GM12878 (cell line): ENCODE data around the gene CRNKL1. TPM values are rescaled to one million over a fixed set of nuclear protein-coding genes. Genes with fewer than 3 reads are reported as not detected.

ENCODE experiments used
- ATAC-seq: fragments of 200-7000 bp; cut with Tn5 transposase; 3 replicates; pipeline ENCODE4 v1.9.1; 2020; ENCODE audit warnings: mild to moderate bottlenecking, moderate library complexity
- BruUV-seq: library from RNA; stranded (reverse); fragments of 400-500 nt; replicated peaks from 2 replicates; lab custom pipeline; 2021; lab: Mats Ljungman, UMichigan
- CTCF ChIA-PET: fragments of 300-600 bp; sonication (Branson Sonifier 250); formaldehyde crosslinking; extraction: SDS; loops from one replicate; lab custom pipeline; 2021; ENCODE audit warnings: inconsistent platforms; lab: Yijun Ruan, JAX
- POLR2A ChIA-PET: fragments of 350-600 bp; formaldehyde crosslinking; extraction: SDS; loops from one replicate; lab custom pipeline; 2021; ENCODE audit warnings: inconsistent platforms; lab: Charles Lee
- RAD21 ChIA-PET: fragments of 300-600 bp; sonication (Branson Sonifier 250); formaldehyde crosslinking; loops from one replicate; lab custom pipeline; 2023; ENCODE audit warnings: antibody characterized with exemption; ENCODE audit not compliant: unreplicated experiment; lab: Charles Lee
- SMC1A ChIA-PET: fragments of 300-600 bp; sonication (Branson Sonifier 250); formaldehyde crosslinking; loops from one replicate; lab custom pipeline; 2023; ENCODE audit not compliant: unreplicated experiment, uncharacterized antibody; lab: Charles Lee
- DNase-seq: peaks from one replicate; pipeline ENCODE4 v3.0.0-alpha.2; 2011; ENCODE audit warnings: low read depth, low spot score
- FAIRE-seq: peaks from 3 replicates; lab custom pipeline; 2011; peaks lifted over from hg19 to GRCh38; lab: Jason Lieb, UNC
- H2AFZ ChIP-seq: 2 replicates; pipeline ENCODE4 v1.6.0; 2011; ENCODE audit warnings: low read depth, low read length, control low read depth; ENCODE audit not compliant: control insufficient read depth
- H3K27ac ChIP-seq: 2 replicates; pipeline ENCODE4 v1.5.1; 2011; ENCODE audit warnings: control low read depth; ENCODE audit not compliant: control insufficient read depth, insufficient read depth
- H3K27me3 ChIP-seq, 2 experiments: replicated peaks in 1 of 2; 2 replicates each; pipeline versions ENCODE4 v1.6.0 to v1.6.1; 2011; ENCODE audit warnings: low read length in 1 of 2; ENCODE audit not compliant: control insufficient read depth in 2 of 2, insufficient read depth in 2 of 2
- H3K36me3 ChIP-seq, 2 experiments: 2 replicates each; pipeline ENCODE4 v1.5.1; 2011; ENCODE audit warnings: low read length in 1 of 2; ENCODE audit not compliant: control insufficient read depth in 2 of 2, insufficient read depth in 2 of 2
- H3K4me1 ChIP-seq: 2 replicates; pipeline ENCODE4 v1.6.1; 2011; ENCODE audit warnings: mild to moderate bottlenecking, low read length, moderate library complexity, mixed read lengths; ENCODE audit not compliant: control insufficient read depth, insufficient read depth
- H3K4me2 ChIP-seq: 2 replicates; pipeline ENCODE4 v1.6.0; 2011; ENCODE audit warnings: control low read depth; ENCODE audit not compliant: control insufficient read depth, insufficient read depth
- H3K4me3 ChIP-seq: fragments of 200-600 bp; sonication (generic); 2 replicates; pipeline ENCODE4 v1.5.1; 2016
- H3K79me2 ChIP-seq: 2 replicates; pipeline ENCODE4 v1.6.0; 2011; ENCODE audit warnings: low read length; ENCODE audit not compliant: control insufficient read depth, insufficient read depth
- H3K9ac ChIP-seq: 2 replicates; pipeline ENCODE4 v1.8.0; 2011; ENCODE audit warnings: low read length, control low read depth, mixed read lengths; ENCODE audit not compliant: control insufficient read depth, insufficient read depth
- H3K9me3 ChIP-seq: replicated peaks from 3 replicates; pipeline ENCODE4 v1.5.1; 2011; ENCODE audit warnings: mild to moderate bottlenecking, low read length; ENCODE audit not compliant: control insufficient read depth, insufficient read depth
- H4K20me1 ChIP-seq: 2 replicates; pipeline ENCODE4 v1.6.0; 2011; ENCODE audit not compliant: control insufficient read depth, insufficient read depth
- EP300 ChIP-seq, 2 experiments: fragments of 150-350 bp in 1 of 2; IDR thresholded peaks; 2 replicates each; pipeline ENCODE4 v1.6.1; 2011 to 2012; ENCODE audit warnings: low read depth in 2 of 2, low read length in 2 of 2, borderline replicate concordance in 1 of 2, improper control_type of control experiment in 1 of 2, inconsistent platforms in 1 of 2; ENCODE audit not compliant: control insufficient read depth in 1 of 2
- GATAD2B ChIP-seq: fragments of 450-650 bp; conservative IDR thresholded peaks from 2 replicates; pipeline ENCODE4 v1.6.1; 2017; ENCODE audit warnings: low read depth, mild to moderate bottlenecking, moderate library complexity
- HDAC6 ChIP-seq: fragments of 200-600 bp; sonication (generic); IDR thresholded peaks from one replicate; pipeline ENCODE4 v1.8.0; 2017; ENCODE audit warnings: antibody characterized with exemption; ENCODE audit not compliant: unreplicated experiment
- IRF5 ChIP-seq: fragments of 450-650 bp; IDR thresholded peaks from 2 replicates; pipeline ENCODE4 v1.6.1; 2017; ENCODE audit warnings: borderline replicate concordance
- LARP7 ChIP-seq: fragments of 450-650 bp; IDR thresholded peaks from 2 replicates; pipeline ENCODE4 v1.6.1; 2017; ENCODE audit warnings: mild to moderate bottlenecking
- NBN ChIP-seq: fragments of 450-650 bp; IDR thresholded peaks from 2 replicates; pipeline ENCODE4 v1.6.1; 2016
- NRF1 ChIP-seq: conservative IDR thresholded peaks from 2 replicates; pipeline ENCODE4 v1.6.1; 2011; ENCODE audit warnings: mild to moderate bottlenecking, low read depth, low read length, improper control_type of control experiment
- RAD21 ChIP-seq: IDR thresholded peaks from 2 replicates; pipeline ENCODE4 v1.6.1; 2011; ENCODE audit warnings: mild to moderate bottlenecking, low read depth, low read length, moderate library complexity; ENCODE audit not compliant: insufficient read depth
- SMC3 ChIP-seq: IDR thresholded peaks from 2 replicates; pipeline ENCODE4 v1.6.1; 2011; ENCODE audit warnings: low read length, improper control_type of control experiment, borderline replicate concordance
- TCF3 ChIP-seq: IDR thresholded peaks from 2 replicates; pipeline ENCODE4 v1.6.1; 2012; ENCODE audit warnings: low read depth, mild to moderate bottlenecking, low read length, borderline replicate concordance; ENCODE audit not compliant: insufficient read depth
- TCF7 ChIP-seq: IDR thresholded peaks from 2 replicates; pipeline ENCODE4 v1.6.1; 2014; ENCODE audit warnings: antibody characterized with exemption, borderline replicate concordance
- YY1 ChIP-seq: IDR thresholded peaks from 2 replicates; pipeline ENCODE4 v1.6.1; 2011; ENCODE audit warnings: low read depth, mild to moderate bottlenecking, low read length
- ZNF384 ChIP-seq: IDR thresholded peaks from 2 replicates; pipeline ENCODE4 v1.6.1; 2012; ENCODE audit warnings: low read depth, mild to moderate bottlenecking, low read length, improper control_type of control experiment, borderline replicate concordance
- WGBS: methylation state at CpG from one replicate; pipeline ENCODE4 v1.1.6; 2016; ENCODE audit warnings: low lambda C conversion rate; ENCODE audit not compliant: insufficient replicate concordance, insufficient coverage; ENCODE audit errors: missing lambda C conversion rate; 5-methylcytosine and 5-hydroxymethylcytosine counted together
- in situ Hi-C: fragments of 300-500 bp; cut with MboI; formaldehyde crosslinking; loops from 9 replicates; pipeline ENCODE4 v1.14.3; 2018; ENCODE audit warnings: mixed read lengths
- intact Hi-C: fragments of 100-400 bp; cut with micrococcal nuclease; formaldehyde crosslinking; loops from one replicate; pipeline ENCODE4 v1.14.2; 2022; ENCODE audit not compliant: unreplicated experiment
- polyA plus RNA-seq, 11 experiments: library from polyadenylated mRNA; depleted of rRNA in 4 of 11; unstranded in 6 of 11; stranded (reverse) in 5 of 11; fragments of >200 nt; fragmentation: Nextera tagmentation in 4 of 11; fragmentation: Illumina TruSeq in 1 of 11; extraction: Ambion mirVana in 4 of 11; extraction: Trizol in 1 of 11; gene quantifications; 1 replicate in 1 of 11; 2 replicates in 10 of 11; pipeline versions ENCODE4 v1.2.1 to v1.2.3, GENCODE V29; 2011 to 2016; ENCODE audit warnings: inconsistent platforms in 2 of 11, missing spikeins in 2 of 11, low read depth in 1 of 11
- total RNA-seq, 4 experiments: library from RNA; depleted of rRNA in 3 of 4; stranded (reverse); fragments of >200 nt in 3 of 4; fragmentation: Illumina TruSeq in 1 of 4; extraction: Trizol in 1 of 4; gene quantifications; 2 replicates each; pipeline versions ENCODE4 v1.2.1 to v1.2.3, GENCODE V29; 2013 to 2021
- TF ChIP-seq, protein P1 (sequence below): IDR thresholded peaks from 2 replicates; pipeline ENCODE4 v1.6.1; 2012; ENCODE audit warnings: low read depth, low read length, improper control_type of control experiment
- TF ChIP-seq, protein P2 (sequence below): fragments of 150-350 bp; IDR thresholded peaks from 2 replicates; pipeline ENCODE4 v1.6.1; 2016; ENCODE audit warnings: low read depth, low read length
- TF ChIP-seq, protein P3 (sequence below): fragments of 450-650 bp; IDR thresholded peaks from 2 replicates; pipeline ENCODE4 v1.6.1; 2016; ENCODE audit warnings: mild to moderate bottlenecking

The CRNKL1 gene
- total and polyA plus RNA-seq, 10 of the 15 experiments (the other 5 are each of a cell fraction or from before 2014, with no cell fraction given), result 9.5 to 28.4 (median 17.5) TPM

GRCh38 chr20:20020908-20021307 is 31.4 kb downstream of the CRNKL1 start:
- no TSS peak for BruUV-seq
- H3K36me3 ChIP-seq, result peaks cover 0 to 3% of the 10 kb centered on the region in 2 experiments; a peak in 2 of 4 replicates
- no peak overlapping the region for H2AFZ ChIP-seq
- H3K4me1 ChIP-seq, result peaks cover 22% of the 10 kb centered on the region
- intact Hi-C loops, result no loop called here
- FAIRE-seq, result no peak
- ATAC-seq, result no peak
- H3K9ac ChIP-seq, result no peak overlapping the region
- in situ Hi-C loops, result loop anchor here (25.0 kb wide), 2 partner anchors 1434 to 1509 kb away; partner anchors contain the start of genes DTD1 and SEC23B
- H3K9me3 ChIP-seq, result no peaks in the 10 kb centered on the region
- peak overlapping the region; percentile 5; the same call in 1 of the 2 replicates for H3K4me2 ChIP-seq
- 81% methylated on average over 8 of the region's 11 CpGs for WGBS
- H3K79me2 ChIP-seq, result peaks cover 67% of the 10 kb centered on the region
- H3K27ac ChIP-seq, result no peak overlapping the region
- H4K20me1 ChIP-seq, result no peaks in the 10 kb centered on the region; the same call in 1 of the 2 replicates
- no peak overlapping the region for H3K4me3 ChIP-seq
- ChIA-PET CTCF (interaction anchor here (1.0 kb wide), 1 partner anchor 235 kb away, joined by 3 read pairs; no protein-coding TSS in a partner anchor), SMC1A (interaction anchor here (2.9 kb wide), 1 partner anchor 22 kb away, joined by 7 read pairs; no protein-coding TSS in a partner anchor), RAD21 (no interaction called here), POLR2A (interaction anchor here (1.7 kb wide), 1 partner anchor 31 kb away, joined by 5 read pairs; the partner anchor contains the start of genes CFAP61 and CRNKL1)
- DNase-seq, result no peak
- no peaks in the 10 kb centered on the region for H3K27me3 ChIP-seq
- TF ChIP-seq RAD21 (no peak), EP300 (IDR thresholded peaks at IDR 0.05; ENCODE audit: borderline replicate concordance in 1 of 2, control insufficient read depth in 1 of 2, low read depth in 2 of 2, low read length in 2 of 2) (no peak), ZNF384 (no peak), LARP7 (no peak), NRF1 (no peak), IRF5 (no peak), TCF7 (no peak), YY1 (no peak), TCF3 (no peak), SMC3 (no peak), NBN (no peak), HDAC6 (no peak), GATAD2B (no peak)
- TF ChIP-seq, protein P1, sequence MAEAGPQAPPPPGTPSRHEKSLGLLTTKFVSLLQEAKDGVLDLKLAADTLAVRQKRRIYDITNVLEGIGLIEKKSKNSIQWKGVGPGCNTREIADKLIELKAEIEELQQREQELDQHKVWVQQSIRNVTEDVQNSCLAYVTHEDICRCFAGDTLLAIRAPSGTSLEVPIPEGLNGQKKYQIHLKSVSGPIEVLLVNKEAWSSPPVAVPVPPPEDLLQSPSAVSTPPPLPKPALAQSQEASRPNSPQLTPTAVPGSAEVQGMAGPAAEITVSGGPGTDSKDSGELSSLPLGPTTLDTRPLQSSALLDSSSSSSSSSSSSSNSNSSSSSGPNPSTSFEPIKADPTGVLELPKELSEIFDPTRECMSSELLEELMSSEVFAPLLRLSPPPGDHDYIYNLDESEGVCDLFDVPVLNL, result no peak
- TF ChIP-seq, protein P2, sequence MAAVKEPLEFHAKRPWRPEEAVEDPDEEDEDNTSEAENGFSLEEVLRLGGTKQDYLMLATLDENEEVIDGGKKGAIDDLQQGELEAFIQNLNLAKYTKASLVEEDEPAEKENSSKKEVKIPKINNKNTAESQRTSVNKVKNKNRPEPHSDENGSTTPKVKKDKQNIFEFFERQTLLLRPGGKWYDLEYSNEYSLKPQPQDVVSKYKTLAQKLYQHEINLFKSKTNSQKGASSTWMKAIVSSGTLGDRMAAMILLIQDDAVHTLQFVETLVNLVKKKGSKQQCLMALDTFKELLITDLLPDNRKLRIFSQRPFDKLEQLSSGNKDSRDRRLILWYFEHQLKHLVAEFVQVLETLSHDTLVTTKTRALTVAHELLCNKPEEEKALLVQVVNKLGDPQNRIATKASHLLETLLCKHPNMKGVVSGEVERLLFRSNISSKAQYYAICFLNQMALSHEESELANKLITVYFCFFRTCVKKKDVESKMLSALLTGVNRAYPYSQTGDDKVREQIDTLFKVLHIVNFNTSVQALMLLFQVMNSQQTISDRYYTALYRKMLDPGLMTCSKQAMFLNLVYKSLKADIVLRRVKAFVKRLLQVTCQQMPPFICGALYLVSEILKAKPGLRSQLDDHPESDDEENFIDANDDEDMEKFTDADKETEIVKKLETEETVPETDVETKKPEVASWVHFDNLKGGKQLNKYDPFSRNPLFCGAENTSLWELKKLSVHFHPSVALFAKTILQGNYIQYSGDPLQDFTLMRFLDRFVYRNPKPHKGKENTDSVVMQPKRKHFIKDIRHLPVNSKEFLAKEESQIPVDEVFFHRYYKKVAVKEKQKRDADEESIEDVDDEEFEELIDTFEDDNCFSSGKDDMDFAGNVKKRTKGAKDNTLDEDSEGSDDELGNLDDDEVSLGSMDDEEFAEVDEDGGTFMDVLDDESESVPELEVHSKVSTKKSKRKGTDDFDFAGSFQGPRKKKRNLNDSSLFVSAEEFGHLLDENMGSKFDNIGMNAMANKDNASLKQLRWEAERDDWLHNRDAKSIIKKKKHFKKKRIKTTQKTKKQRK, result no peak
- TF ChIP-seq, protein P3, sequence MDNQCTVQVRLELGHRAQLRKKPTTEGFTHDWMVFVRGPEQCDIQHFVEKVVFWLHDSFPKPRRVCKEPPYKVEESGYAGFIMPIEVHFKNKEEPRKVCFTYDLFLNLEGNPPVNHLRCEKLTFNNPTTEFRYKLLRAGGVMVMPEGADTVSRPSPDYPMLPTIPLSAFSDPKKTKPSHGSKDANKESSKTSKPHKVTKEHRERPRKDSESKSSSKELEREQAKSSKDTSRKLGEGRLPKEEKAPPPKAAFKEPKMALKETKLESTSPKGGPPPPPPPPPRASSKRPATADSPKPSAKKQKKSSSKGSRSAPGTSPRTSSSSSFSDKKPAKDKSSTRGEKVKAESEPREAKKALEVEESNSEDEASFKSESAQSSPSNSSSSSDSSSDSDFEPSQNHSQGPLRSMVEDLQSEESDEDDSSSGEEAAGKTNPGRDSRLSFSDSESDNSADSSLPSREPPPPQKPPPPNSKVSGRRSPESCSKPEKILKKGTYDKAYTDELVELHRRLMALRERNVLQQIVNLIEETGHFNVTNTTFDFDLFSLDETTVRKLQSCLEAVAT, result no peak
